MM.1S (cell line): ENCODE measurements around the gene AHCYL2.
"Not testable (repeated sequence)": the region's sequence is repeated elsewhere in the genome, so short reads cannot be mapped to it uniquely, and the experiment has no call there.

ENCODE experiments used
- DNase-seq: peaks from one replicate; pipeline ENCODE4 v3.0.0-alpha.2; 2015
- H2AFZ ChIP-seq: fragments of 300-600 bp; sonication (generic); 2 replicates; pipeline ENCODE4 v1.6.0; 2016; ENCODE audit warnings: antibody characterized with exemption, low read length
- H3F3A ChIP-seq: fragments of 300-600 bp; sonication (generic); 2 replicates; pipeline ENCODE4 v1.6.1; 2016; ENCODE audit warnings: mild to moderate bottlenecking, antibody characterized with exemption, low read length, moderate library complexity, mixed read lengths; ENCODE audit not compliant: insufficient read depth
- H3K27ac ChIP-seq: fragments of 300-600 bp; sonication (generic); 2 replicates; pipeline ENCODE4 v1.5.1; 2016; ENCODE audit warnings: mild to moderate bottlenecking, low read length
- H3K27me3 ChIP-seq: fragments of 300-600 bp; sonication (generic); replicated peaks from 2 replicates; pipeline ENCODE4 v1.6.0; 2016; ENCODE audit warnings: low read length; ENCODE audit not compliant: insufficient read depth
- H3K36me3 ChIP-seq: fragments of 300-600 bp; sonication (generic); replicated peaks from 2 replicates; pipeline ENCODE4 v1.6.1; 2016; ENCODE audit warnings: mild to moderate bottlenecking, low read length, mixed read lengths; ENCODE audit not compliant: insufficient read depth
- H3K4me1 ChIP-seq: fragments of 300-600 bp; sonication (generic); 2 replicates; pipeline ENCODE4 v1.6.1; 2016; ENCODE audit warnings: low read length, mixed read lengths
- H3K4me2 ChIP-seq: fragments of 300-600 bp; sonication (generic); 2 replicates; pipeline ENCODE4 v1.6.0; 2016; ENCODE audit warnings: low read depth, low read length
- H3K4me3 ChIP-seq: fragments of 300-600 bp; sonication (generic); 2 replicates; pipeline ENCODE4 v1.5.1; 2016; ENCODE audit warnings: low read length, mixed read lengths
- H3K79me2 ChIP-seq: fragments of 300-600 bp; sonication (generic); 2 replicates; pipeline ENCODE4 v1.6.1; 2016; ENCODE audit warnings: mixed run types, low read length, mixed read lengths
- H3K9ac ChIP-seq: fragments of 300-600 bp; sonication (generic); 2 replicates; pipeline ENCODE4 v1.6.1; 2016; ENCODE audit warnings: low read length, mixed read lengths
- H3K9me2 ChIP-seq: fragments of 300-600 bp; sonication (generic); replicated peaks from 2 replicates; pipeline ENCODE4 v1.6.1; 2016; ENCODE audit warnings: mild to moderate bottlenecking, low read length, mixed read lengths; ENCODE audit not compliant: insufficient read depth
- H3K9me3 ChIP-seq: fragments of 300-600 bp; sonication (generic); replicated peaks from 2 replicates; pipeline ENCODE4 v1.6.1; 2016; ENCODE audit warnings: mild to moderate bottlenecking, low read length, mixed read lengths; ENCODE audit not compliant: insufficient read depth
- H4K20me1 ChIP-seq: fragments of 300-600 bp; sonication (generic); 2 replicates; pipeline ENCODE4 v1.6.1; 2016; ENCODE audit warnings: mild to moderate bottlenecking, low read length, moderate library complexity, mixed read lengths; ENCODE audit not compliant: insufficient read depth
- EZH2 ChIP-seq: fragments of 300-600 bp; sonication (generic); optimal IDR thresholded peaks from 2 replicates; pipeline ENCODE3; 2017; ENCODE audit warnings: low read depth, mild to moderate bottlenecking, antibody characterized with exemption, low read length, mixed read lengths
- EZH2phosphoT487 ChIP-seq: fragments of 300-600 bp; sonication (generic); IDR thresholded peaks from 2 replicates; pipeline ENCODE4 v1.6.1; 2018; ENCODE audit warnings: antibody characterized with exemption, low read length
- TF ChIP-seq, protein P1 (sequence below): fragments of 300-600 bp; sonication (generic); IDR thresholded peaks from 2 replicates; pipeline ENCODE4 v1.5.1; 2016; ENCODE audit warnings: antibody characterized with exemption, low read length, mixed read lengths

Gene AHCYL2

DNA sequence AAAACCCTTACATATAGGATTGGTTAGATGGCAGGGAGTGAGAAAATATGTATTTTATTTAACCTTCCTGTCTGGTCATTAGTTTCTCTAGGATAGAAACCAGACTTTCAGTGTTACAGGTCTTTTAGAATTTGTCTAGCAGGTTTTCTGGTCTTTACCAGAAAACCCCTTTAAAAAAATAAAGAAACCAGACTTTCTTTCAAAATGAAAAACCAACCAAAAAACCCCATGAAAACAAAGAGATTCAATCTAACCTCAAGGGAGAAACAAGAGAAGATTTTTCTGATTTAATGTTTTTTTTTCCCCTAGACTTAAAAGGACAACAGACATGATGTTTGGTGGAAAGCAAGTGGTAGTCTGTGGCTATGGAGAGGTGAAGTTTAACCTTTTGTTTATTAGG lies 180.7 kb downstream of the AHCYL2 start:
- Histone ChIP-seq H3K36me3 (no peaks in the 10 kb centered on the region), H3K9me3 (no peaks in the 10 kb centered on the region), H3K9ac (no peak overlapping the region), H3K4me3 (no peak overlapping the region), H3K27me3 (no peaks in the 10 kb centered on the region), H3K9me2 (no peaks in the 10 kb centered on the region), H3K79me2 (no peaks in the 10 kb centered on the region), H3K4me1 (peaks cover 21% of the 10 kb centered on the region), H4K20me1 (no peaks in the 10 kb centered on the region), H3K4me2 (no peak overlapping the region), H3K27ac (no peak overlapping the region), H2AFZ (no peak overlapping the region), H3F3A (no peaks in the 10 kb centered on the region; the same call in 1 of the 2 replicates)
- TF ChIP-seq EZH2phosphoT487 (no peak), EZH2 (no peak)
- TF ChIP-seq, protein P1, sequence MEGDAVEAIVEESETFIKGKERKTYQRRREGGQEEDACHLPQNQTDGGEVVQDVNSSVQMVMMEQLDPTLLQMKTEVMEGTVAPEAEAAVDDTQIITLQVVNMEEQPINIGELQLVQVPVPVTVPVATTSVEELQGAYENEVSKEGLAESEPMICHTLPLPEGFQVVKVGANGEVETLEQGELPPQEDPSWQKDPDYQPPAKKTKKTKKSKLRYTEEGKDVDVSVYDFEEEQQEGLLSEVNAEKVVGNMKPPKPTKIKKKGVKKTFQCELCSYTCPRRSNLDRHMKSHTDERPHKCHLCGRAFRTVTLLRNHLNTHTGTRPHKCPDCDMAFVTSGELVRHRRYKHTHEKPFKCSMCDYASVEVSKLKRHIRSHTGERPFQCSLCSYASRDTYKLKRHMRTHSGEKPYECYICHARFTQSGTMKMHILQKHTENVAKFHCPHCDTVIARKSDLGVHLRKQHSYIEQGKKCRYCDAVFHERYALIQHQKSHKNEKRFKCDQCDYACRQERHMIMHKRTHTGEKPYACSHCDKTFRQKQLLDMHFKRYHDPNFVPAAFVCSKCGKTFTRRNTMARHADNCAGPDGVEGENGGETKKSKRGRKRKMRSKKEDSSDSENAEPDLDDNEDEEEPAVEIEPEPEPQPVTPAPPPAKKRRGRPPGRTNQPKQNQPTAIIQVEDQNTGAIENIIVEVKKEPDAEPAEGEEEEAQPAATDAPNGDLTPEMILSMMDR = no peak
- no peak for DNase-seq

GRCh38 chr7:129410238-129410637 lies 185.4 kb downstream of the AHCYL2 start:
- H3K4me2 ChIP-seq, H3F3A ChIP-seq, H3K9me2 ChIP-seq, H3K36me3 ChIP-seq, H3K9ac ChIP-seq, H3K27me3 ChIP-seq, H3K4me3 ChIP-seq, H2AFZ ChIP-seq, H4K20me1 ChIP-seq, H3K27ac ChIP-seq, DNase-seq, H3K4me1 ChIP-seq, H3K9me3 ChIP-seq, H3K79me2 ChIP-seq: not testable (repeated sequence)

- Histone ChIP-seq H3K9ac (no peak overlapping the region), H2AFZ (no peak overlapping the region), H3K79me2 (no peaks in the 10 kb centered on the region), H3K27me3 (no peaks in the 10 kb centered on the region), H3K36me3 (no peaks in the 10 kb centered on the region), H3K4me2 (no peak overlapping the region), H3F3A (no peaks in the 10 kb centered on the region), H3K9me2 (no peaks in the 10 kb centered on the region), H3K4me1 (no peaks in the 10 kb centered on the region), H3K9me3 (no peaks in the 10 kb centered on the region), H4K20me1 (no peaks in the 10 kb centered on the region), H3K4me3 (no peak overlapping the region), H3K27ac (no peak overlapping the region)
- DNase-seq = no peak
- TF ChIP-seq EZH2 (no peak), EZH2phosphoT487 (no peak)
- TF ChIP-seq, protein P1 = no peak
Measured at GRCh38 chr7:129412501-129412900, 187.7 kb downstream of the AHCYL2 start.

GRCh38 chr7:129417073-129417472 lies 192.2 kb downstream of the AHCYL2 start:
- Histone ChIP-seq H3K4me3 (no peak overlapping the region), H4K20me1 (no peaks in the 10 kb centered on the region), H3K9me3 (no peaks in the 10 kb centered on the region), H3K9ac (no peak overlapping the region), H3K9me2 (no peaks in the 10 kb centered on the region), H3K27me3 (no peaks in the 10 kb centered on the region), H3K4me1 (no peaks in the 10 kb centered on the region), H3K79me2 (no peaks in the 10 kb centered on the region), H3K4me2 (no peak overlapping the region), H3K36me3 (no peaks in the 10 kb centered on the region), H3K27ac (no peak overlapping the region), H3F3A (no peaks in the 10 kb centered on the region), H2AFZ (no peak overlapping the region)
- DNase-seq = no peak
- TF ChIP-seq EZH2phosphoT487 = no peak
